Colonic mucosa (tissue), 4 donors: ENCODE measurements around the gene C1QL1. TPM values are rescaled to one million over a fixed set of nuclear protein-coding genes. Genes with fewer than 3 reads are reported as not detected.

ENCODE experiments used
- DNase-seq: peaks from one replicate; pipeline ENCODE4 v3.0.0-alpha.2; 2020
- H3K27ac ChIP-seq: fragments of 200-600 bp; one replicate; pipeline ENCODE4 v1.8.0; 2021
- H3K27me3 ChIP-seq: fragments of 200-600 bp; one replicate; pipeline ENCODE4 v1.8.0; 2021
- H3K36me3 ChIP-seq: fragments of 200-600 bp; one replicate; pipeline ENCODE4 v1.8.0; 2021
- H3K4me1 ChIP-seq: fragments of 200-600 bp; one replicate; pipeline ENCODE4 v1.8.0; 2021; ENCODE audit warnings: mild to moderate bottlenecking
- H3K4me3 ChIP-seq: fragments of 200-600 bp; one replicate; pipeline ENCODE4 v1.8.0; 2021
- H3K9ac ChIP-seq, 2 donors: one replicate each; pipeline ENCODE4 v1.7.0; 2013; ENCODE audit warnings: control low read depth in 2 of 2, low read depth in 2 of 2, low read length in 2 of 2
- H3K9me3 ChIP-seq: fragments of 200-600 bp; one replicate; pipeline ENCODE4 v1.8.0; 2021
- CTCF ChIP-seq: fragments of 200-600 bp; IDR thresholded peaks from one replicate; pipeline ENCODE4 v1.8.0; 2022; ENCODE audit warnings: antibody characterized with exemption, mild to moderate bottlenecking
- intact Hi-C: fragments of 100-400 bp; cut with DNase I; formaldehyde crosslinking; loops from one replicate; pipeline ENCODE4 v1.14.1; 2022
- total RNA-seq, 2 donors: library from RNA; stranded (reverse); fragmentation: NEBNext Ultra II Directional in 1 of 2; extraction: Animal tissue kit (Norgen Biotek cat#: 25700) in 1 of 2; gene quantifications; one replicate each; pipeline ENCODE4 v1.2.1, GENCODE V29; 2021
- donor health status: healthy.
- donor health status: DM: no; HTN: no; CAD: no.
- donor health status: DM: no; HTN: no; CAD: no.

Gene C1QL1
- total RNA-seq, 2 donors from 2014 or later, result 1.2 to 1.9 TPM

- DNase-seq, result no peak
- no peaks in the 10 kb centered on the region for H3K4me1 ChIP-seq
- H3K27me3 ChIP-seq, result peaks cover 55% of the 10 kb centered on the region
- no peak for TF ChIP-seq CTCF
- no peaks in the 10 kb centered on the region for H3K9me3 ChIP-seq
- no peaks in the 10 kb centered on the region for H3K36me3 ChIP-seq
- no peak overlapping the region for H3K27ac ChIP-seq
- intact Hi-C loops, result no loop called here
- H3K4me3 ChIP-seq, result no peak overlapping the region
- peak overlapping the region in 1 of 2 donors; percentile 2 for H3K9ac ChIP-seq
Observed at GRCh38 chr17:44966348-44967025, 1.6 kb downstream of the C1QL1 start.

- H3K27me3 ChIP-seq, result peaks cover 49% of the 10 kb centered on the region
- H3K4me1 ChIP-seq, result no peaks in the 10 kb centered on the region
- H3K9ac ChIP-seq, result no peak overlapping the region
- TF ChIP-seq CTCF, result no peak
- H3K4me3 ChIP-seq, result no peak overlapping the region
- no peaks in the 10 kb centered on the region for H3K36me3 ChIP-seq
- H3K27ac ChIP-seq, result no peak overlapping the region
- intact Hi-C loops, result no loop called here
- H3K9me3 ChIP-seq, result no peaks in the 10 kb centered on the region
- no peak for DNase-seq
Observed at GRCh38 chr17:44965481-44966234, 2.4 kb downstream of the C1QL1 start.

- Histone ChIP-seq H3K9me3 (no peaks in the 10 kb centered on the region), H3K4me3 (no peak overlapping the region), H3K36me3 (no peaks in the 10 kb centered on the region), H3K27me3 (peaks cover 28% of the 10 kb centered on the region), H3K9ac (no peak overlapping the region), H3K27ac (no peak overlapping the region), H3K4me1 (peaks cover 5% of the 10 kb centered on the region)
- no peak for TF ChIP-seq CTCF
- intact Hi-C loops, result no loop called here
- DNase-seq, result no peak
Observed at GRCh38 chr17:44961921-44962350, 6.2 kb downstream of the C1QL1 start.

GRCh38 chr17:44960691-44961090 lies 7.4 kb downstream of the C1QL1 start:
- Histone ChIP-seq H3K9ac (no peak overlapping the region), H3K4me1 (peaks cover 5% of the 10 kb centered on the region), H3K9me3 (no peaks in the 10 kb centered on the region), H3K27ac (no peak overlapping the region), H3K36me3 (no peaks in the 10 kb centered on the region), H3K27me3 (peaks cover 17% of the 10 kb centered on the region), H3K4me3 (no peak overlapping the region)
- TF ChIP-seq CTCF, result no peak
- DNase-seq, result no peak
- intact Hi-C loops, result no loop called here

- intact Hi-C loops, result no loop called here
- TF ChIP-seq CTCF, result no peak
- DNase-seq, result no peak
- peaks cover 5% of the 10 kb centered on the region for H3K4me1 ChIP-seq
- no peaks in the 10 kb centered on the region for H3K36me3 ChIP-seq
- no peak overlapping the region for H3K27ac ChIP-seq
- H3K9me3 ChIP-seq, result no peaks in the 10 kb centered on the region
- no peak overlapping the region for H3K4me3 ChIP-seq
- peaks cover 12% of the 10 kb centered on the region for H3K27me3 ChIP-seq
- H3K9ac ChIP-seq, result no peak overlapping the region
Observed at GRCh38 chr17:44959821-44960531, 8.1 kb downstream of the C1QL1 start.
